Stomach (tissue), 9 donors: ENCODE results near the gene RPL37A. TPM values are rescaled to one million over a fixed set of nuclear protein-coding genes. Genes with fewer than 3 reads are reported as not detected.

Experiments
- DNase-seq, 2 donors: peaks; one replicate each; pipeline versions ENCODE4 v3.0.0 to v3.0.0-alpha.2; 2013 to 2019
- H3K27ac ChIP-seq, 5 donors: fragments of 200-600 bp in 4 of 5; sonication (generic) in 4 of 5; one replicate each; pipeline ENCODE4 v1.5.1; 2013 to 2019; ENCODE audit warnings: mild to moderate bottlenecking in 1 of 5, moderate library complexity in 1 of 5
- H3K27me3 ChIP-seq, 3 donors: fragments of 200-600 bp; sonication (generic); one replicate each; pipeline ENCODE4 v1.5.1; 2017 to 2019; ENCODE audit warnings: mixed run types in 1 of 3
- H3K36me3 ChIP-seq, 4 donors: fragments of 200-600 bp; sonication (generic); 1 replicate in 3 of 4; 2 replicates in 1 of 4; pipeline ENCODE4 v1.5.1; 2016 to 2019
- H3K4me1 ChIP-seq, 4 donors: fragments of 200-600 bp; sonication (generic); one replicate each; pipeline ENCODE4 v1.5.1; 2016 to 2019
- H3K4me3 ChIP-seq, 4 donors: fragments of 200-600 bp; sonication (generic) in 3 of 4; one replicate each; pipeline ENCODE4 v1.5.1; 2016 to 2019; ENCODE audit warnings: mild to moderate bottlenecking in 1 of 4
- H3K9me3 ChIP-seq, 4 donors: fragments of 200-600 bp; sonication (generic); one replicate each; pipeline ENCODE4 v1.5.1; 2016 to 2019
- EP300 ChIP-seq: sonication (generic); formaldehyde crosslinking; IDR thresholded peaks from one replicate; pipeline ENCODE4 v1.6.1; 2017; ENCODE audit warnings: antibody characterized with exemption
- POLR2A ChIP-seq, 4 donors: fragments of 450-650 bp; IDR thresholded peaks; one replicate each; pipeline ENCODE4 v1.6.1; 2016; ENCODE audit warnings: antibody characterized with exemption in 4 of 4, control low read depth in 2 of 4, mild to moderate bottlenecking in 1 of 4, moderate library complexity in 1 of 4
- POLR2AphosphoS5 ChIP-seq, 3 donors: sonication (generic); formaldehyde crosslinking; IDR thresholded peaks; one replicate each; pipeline ENCODE4 v1.6.1; 2016; ENCODE audit warnings: antibody characterized with exemption in 3 of 3
- WGBS, 5 donors: extraction: QIAGEN DNeasy Blood & Tissue Kit in 3 of 5; methylation state at CpG; one replicate each; pipeline versions ENCODE4 v1.1.5 to v1.1.7; 2013 to 2018; 5-methylcytosine and 5-hydroxymethylcytosine counted together
- intact Hi-C: fragments of 100-400 bp; cut with DNase I; formaldehyde crosslinking; loops from one replicate; pipeline ENCODE4 v1.15.1; 2023; ENCODE audit warnings: low total_unique reads
- polyA plus RNA-seq, 3 donors: library from polyadenylated mRNA; stranded (reverse); fragments of 200-250 nt; gene quantifications; one replicate each; pipeline ENCODE4 v1.2.3, GENCODE V29; 2013
- total RNA-seq, 5 donors: library from RNA; depleted of rRNA; stranded (reverse); fragments of >200 nt; gene quantifications; one replicate each; pipeline versions ENCODE4 v1.1.0 to v1.2.3, GENCODE V29; 2014 to 2016
- TF ChIP-seq, protein P1 (sequence below), 7 experiments: fragments of 450-650 bp in 4 of 7; fragments of 200-600 bp in 3 of 7; sonication (generic) in 3 of 7; IDR thresholded peaks; one replicate each; pipeline ENCODE4 v1.5.1; 2016 to 2019; ENCODE audit warnings: antibody characterized with exemption in 7 of 7, control low read depth in 2 of 7, mild to moderate bottlenecking in 1 of 7
- donor health status: healthy with polysubstance abuse.
- donor health status: Bipolar disorder and iron deficiency.
- donor health status: healthy.

RPL37A gene
- total and polyA plus RNA-seq, 8 donors, result 115 to 5,853 (median 2,284) TPM

DNA sequence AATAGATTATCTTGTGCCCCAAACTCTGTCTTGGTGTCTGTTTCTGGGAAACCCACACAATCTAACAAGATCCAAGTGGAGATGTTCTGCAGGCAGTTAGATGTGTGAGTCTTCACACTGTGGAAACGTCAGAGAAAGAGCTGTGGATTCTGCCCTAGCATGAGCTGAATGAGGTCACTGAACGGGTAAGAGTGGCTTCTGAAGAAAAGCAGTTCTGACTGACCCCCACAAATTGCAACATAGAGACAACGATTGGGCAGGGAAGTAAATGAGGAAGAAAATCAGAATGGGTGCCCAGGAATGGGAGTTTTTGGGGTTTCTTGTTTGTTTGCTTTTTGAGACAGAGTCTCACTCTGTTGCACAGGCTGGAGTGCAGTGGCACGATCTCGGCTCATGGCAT is 12.9 kb upstream of the RPL37A start:
- 68 to 82% (median 76%) methylated on average over 5 of the region's 5 CpGs for WGBS, 5 donors
- no peak overlapping the region for H3K27ac ChIP-seq
- H3K4me3 ChIP-seq, result no peak overlapping the region
- DNase-seq, result no peak
- no peaks in the 10 kb centered on the region for H3K9me3 ChIP-seq
- no peaks in the 10 kb centered on the region for H3K27me3 ChIP-seq
- no peak for TF ChIP-seq EP300
- intact Hi-C loops, result no loop called here
- peaks cover 5 to 30% (median 29%) of the 10 kb centered on the region in 4 donors for H3K36me3 ChIP-seq
- H3K4me1 ChIP-seq, result no peaks in the 10 kb centered on the region

DNA sequence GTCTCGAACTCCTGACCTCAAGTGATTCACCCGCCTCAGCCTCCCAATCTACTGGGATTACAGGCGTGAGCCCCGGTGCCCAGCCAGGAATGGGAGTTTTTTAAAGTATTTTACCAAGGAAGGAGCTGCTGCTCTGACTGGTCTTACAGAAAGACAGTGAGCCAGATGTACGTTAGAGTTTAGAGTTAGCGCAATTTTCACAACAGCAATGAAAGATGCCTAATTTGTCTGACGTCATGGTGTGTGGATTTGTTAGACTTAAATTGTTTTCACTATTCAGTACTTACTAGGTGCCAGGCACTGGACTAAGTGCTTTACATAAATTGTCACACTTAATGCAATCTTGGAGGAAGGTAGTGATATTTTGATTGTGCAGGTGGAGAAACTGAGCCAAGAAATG is 12.4 kb upstream of the RPL37A start:
- H3K27me3 ChIP-seq, result no peaks in the 10 kb centered on the region
- peaks cover 5 to 25% (median 23%) of the 10 kb centered on the region in 4 donors for H3K36me3 ChIP-seq
- no peak overlapping the region for H3K4me3 ChIP-seq
- TF ChIP-seq POLR2A (IDR thresholded peaks at IDR 0.05) (no peak), POLR2AphosphoS5 (IDR thresholded peaks at IDR 0.05) (no peak), EP300 (no peak)
- TF ChIP-seq, protein P1, sequence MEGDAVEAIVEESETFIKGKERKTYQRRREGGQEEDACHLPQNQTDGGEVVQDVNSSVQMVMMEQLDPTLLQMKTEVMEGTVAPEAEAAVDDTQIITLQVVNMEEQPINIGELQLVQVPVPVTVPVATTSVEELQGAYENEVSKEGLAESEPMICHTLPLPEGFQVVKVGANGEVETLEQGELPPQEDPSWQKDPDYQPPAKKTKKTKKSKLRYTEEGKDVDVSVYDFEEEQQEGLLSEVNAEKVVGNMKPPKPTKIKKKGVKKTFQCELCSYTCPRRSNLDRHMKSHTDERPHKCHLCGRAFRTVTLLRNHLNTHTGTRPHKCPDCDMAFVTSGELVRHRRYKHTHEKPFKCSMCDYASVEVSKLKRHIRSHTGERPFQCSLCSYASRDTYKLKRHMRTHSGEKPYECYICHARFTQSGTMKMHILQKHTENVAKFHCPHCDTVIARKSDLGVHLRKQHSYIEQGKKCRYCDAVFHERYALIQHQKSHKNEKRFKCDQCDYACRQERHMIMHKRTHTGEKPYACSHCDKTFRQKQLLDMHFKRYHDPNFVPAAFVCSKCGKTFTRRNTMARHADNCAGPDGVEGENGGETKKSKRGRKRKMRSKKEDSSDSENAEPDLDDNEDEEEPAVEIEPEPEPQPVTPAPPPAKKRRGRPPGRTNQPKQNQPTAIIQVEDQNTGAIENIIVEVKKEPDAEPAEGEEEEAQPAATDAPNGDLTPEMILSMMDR (IDR thresholded peaks at IDR 0.05), result no peak
- intact Hi-C loops, result no loop called here
- no peak overlapping the region for H3K27ac ChIP-seq
- H3K9me3 ChIP-seq, result no peaks in the 10 kb centered on the region
- H3K4me1 ChIP-seq, result no peaks in the 10 kb centered on the region
- WGBS, 5 donors, result 82 to 91% (median 90%) methylated on average over 7 of the region's 7 CpGs
- no peak for DNase-seq

DNA sequence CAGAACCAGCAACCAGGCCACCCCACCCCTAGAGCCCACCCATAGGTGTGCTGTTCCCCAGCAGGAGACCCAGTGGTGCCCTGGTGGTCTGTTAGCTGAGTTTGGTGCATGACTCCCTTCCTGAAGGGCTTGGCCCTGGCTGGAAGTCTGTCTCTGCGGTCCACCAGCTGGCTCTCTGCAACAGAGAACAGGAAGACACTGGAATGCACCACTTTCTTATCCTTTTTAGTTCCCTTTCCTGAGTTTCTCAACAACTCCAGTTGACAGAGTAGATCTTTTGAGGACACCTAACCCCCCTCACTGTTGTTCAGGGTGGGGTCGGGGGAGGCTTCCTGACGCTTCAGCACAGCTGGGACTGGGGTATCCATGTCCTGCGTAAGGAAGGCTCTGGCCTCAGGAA is 11.9 kb upstream of the RPL37A start:
- 63 to 77% (median 74%) methylated on average over 4 of the region's 4 CpGs for WGBS, 5 donors
- TF ChIP-seq, protein P1 (IDR thresholded peaks at IDR 0.05), result no peak
- TF ChIP-seq EP300 (no peak), POLR2AphosphoS5 (IDR thresholded peaks at IDR 0.05) (no peak), POLR2A (IDR thresholded peaks at IDR 0.05) (no peak)
- no peak overlapping the region for H3K4me3 ChIP-seq
- no peak overlapping the region for H3K27ac ChIP-seq
- H3K9me3 ChIP-seq, result no peaks in the 10 kb centered on the region
- H3K4me1 ChIP-seq, result peaks cover 0 to 1% (median 0%) of the 10 kb centered on the region in 4 donors
- H3K27me3 ChIP-seq, result no peaks in the 10 kb centered on the region
- peaks cover 5 to 20% (median 19%) of the 10 kb centered on the region in 4 donors for H3K36me3 ChIP-seq
- intact Hi-C loops, result no loop called here
- DNase-seq, result no peak

DNA sequence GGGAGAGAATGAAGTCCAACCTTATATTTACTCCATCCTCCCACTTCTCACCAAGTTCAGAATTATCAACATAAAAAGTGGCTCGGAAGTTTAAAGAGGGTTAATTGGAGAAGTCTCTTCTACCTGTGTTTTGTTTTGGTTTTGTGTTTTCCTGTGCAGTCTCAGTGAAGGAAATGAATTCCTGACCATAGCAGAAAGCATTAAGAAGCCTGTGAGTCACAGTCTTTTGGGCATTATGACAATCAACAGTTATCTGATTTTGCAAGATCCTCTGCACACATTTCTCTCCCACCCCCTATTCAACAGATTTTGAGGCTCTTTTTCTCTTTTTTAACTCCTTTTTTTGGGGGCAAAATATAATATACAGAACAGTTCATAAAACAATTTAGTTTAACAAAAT is 8.6 kb upstream of the RPL37A start:
- H3K36me3 ChIP-seq, result no peaks in the 10 kb centered on the region
- WGBS, 5 donors, result 65 to 80% (median 79%) methylated on average over 1 of the region's 1 CpG
- TF ChIP-seq POLR2AphosphoS5 (IDR thresholded peaks at IDR 0.05) (no peak), EP300 (no peak), POLR2A (IDR thresholded peaks at IDR 0.05) (no peak)
- TF ChIP-seq, protein P1 (IDR thresholded peaks at IDR 0.05), result no peak
- H3K4me1 ChIP-seq, result peaks cover 0 to 11% (median 0%) of the 10 kb centered on the region in 4 donors
- H3K27ac ChIP-seq, result no peak overlapping the region
- H3K27me3 ChIP-seq, result no peaks in the 10 kb centered on the region
- H3K9me3 ChIP-seq, result no peaks in the 10 kb centered on the region
- no peak for DNase-seq
- intact Hi-C loops, result no loop called here
- H3K4me3 ChIP-seq, result no peak overlapping the region

DNA sequence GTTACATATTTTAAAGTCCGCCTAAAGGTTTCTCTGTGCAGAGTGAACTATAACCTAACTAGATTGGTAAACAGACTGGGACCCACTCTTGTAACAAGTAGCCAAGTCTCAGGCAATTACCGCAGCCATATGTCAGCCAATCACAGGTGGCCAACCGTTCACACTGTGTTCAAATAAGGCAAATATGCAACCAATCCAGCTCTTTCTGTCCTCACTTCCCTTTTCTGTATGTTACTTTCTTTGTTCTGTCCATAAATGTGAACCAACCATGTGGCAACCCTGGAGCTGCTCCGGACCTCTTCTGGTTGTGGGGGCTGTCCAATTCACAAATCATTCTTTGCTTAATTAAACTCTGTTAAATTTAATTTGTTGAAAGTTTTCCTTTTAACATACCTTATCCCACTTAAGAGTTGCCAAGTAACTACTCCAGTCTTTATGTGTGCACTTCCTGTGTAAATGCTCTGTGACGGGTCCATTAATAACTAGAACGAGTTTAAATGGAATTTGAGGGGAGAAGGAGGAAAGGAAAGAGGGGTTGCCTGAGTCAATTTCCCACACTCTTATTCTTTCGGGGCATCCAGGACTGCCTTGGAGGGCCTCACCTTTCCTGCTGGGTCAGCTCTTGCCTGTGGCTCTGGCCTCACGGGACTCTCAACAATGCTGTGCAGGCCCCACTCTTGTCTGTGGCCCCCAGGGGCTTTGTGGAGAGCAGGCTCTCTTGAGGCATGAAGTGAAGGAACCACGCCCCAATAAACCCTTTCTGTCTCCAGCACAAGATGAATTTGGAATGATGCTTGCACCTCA is 6.6 kb upstream of the RPL37A start:
- TF ChIP-seq POLR2AphosphoS5 (IDR thresholded peaks at IDR 0.05) (no peak), EP300 (no peak), POLR2A (IDR thresholded peaks at IDR 0.05) (no peak)
- TF ChIP-seq, protein P1 (IDR thresholded peaks at IDR 0.05), result no peak
- intact Hi-C loops, result no loop called here

More for the DNA sequence above, 6.6 kb upstream of the RPL37A start:
- no peaks in the 10 kb centered on the region for H3K36me3 ChIP-seq
- H3K27me3 ChIP-seq, result no peaks in the 10 kb centered on the region
- H3K27ac ChIP-seq, result peak overlapping the region in 1 of 5 donors; percentile 14
- H3K4me3 ChIP-seq, result no peak overlapping the region
- WGBS, 5 donors, result 69 to 73% (median 72%) methylated on average over 9 of the region's 9 CpGs
- H3K4me1 ChIP-seq, result peaks cover 0 to 11% (median 0%) of the 10 kb centered on the region in 4 donors
- DNase-seq, result peak in 1 of 2 donors; percentile 69
- H3K9me3 ChIP-seq, result no peaks in the 10 kb centered on the region
